Ovary (tissue), 9 donors: ENCODE measurements around the gene MAS1L. TPM values are rescaled to one million over a fixed set of nuclear protein-coding genes. Genes with fewer than 3 reads are reported as not detected.

Source experiments
- DNase-seq, 5 donors: peaks; one replicate each; pipeline ENCODE4 v3.0.0-alpha.2; 2019 to 2020
- H3K27ac ChIP-seq, 2 donors: fragments of 200-600 bp; one replicate each; pipeline versions ENCODE4 v1.5.1 to v1.8.0; 2019 to 2022
- H3K27me3 ChIP-seq: fragments of 200-600 bp; one replicate; pipeline ENCODE4 v1.8.0; 2022
- H3K36me3 ChIP-seq: fragments of 200-600 bp; sonication (generic); one replicate; pipeline ENCODE4 v1.5.1; 2019
- H3K4me1 ChIP-seq: one replicate; pipeline ENCODE4 v1.8.1; 2013; ENCODE audit warnings: mild to moderate bottlenecking, moderate library complexity; ENCODE audit not compliant: insufficient read depth
- H3K4me3 ChIP-seq: fragments of 200-600 bp; sonication (generic); one replicate; pipeline ENCODE4 v1.5.1; 2017
- H3K9me3 ChIP-seq, 2 donors: fragments of 200-600 bp in 1 of 2; sonication (generic) in 1 of 2; one replicate each; pipeline versions ENCODE4 v1.5.1 to v1.8.1; 2013 to 2019; ENCODE audit warnings: mild to moderate bottlenecking in 1 of 2, moderate library complexity in 1 of 2
- CTCF ChIP-seq, 3 donors: fragments of 450-650 bp in 2 of 3; fragments of 200-600 bp in 1 of 3; IDR thresholded peaks; one replicate each; pipeline versions ENCODE4 v1.5.1 to v1.8.0; 2016 to 2022; ENCODE audit warnings: antibody characterized with exemption in 3 of 3, mild to moderate bottlenecking in 1 of 3
- EP300 ChIP-seq: sonication (generic); formaldehyde crosslinking; IDR thresholded peaks from one replicate; pipeline ENCODE4 v1.6.1; 2017; ENCODE audit warnings: antibody characterized with exemption
- POLR2A ChIP-seq: fragments of 450-650 bp; IDR thresholded peaks from one replicate; pipeline ENCODE4 v1.6.1; 2017; ENCODE audit warnings: antibody characterized with exemption, mild to moderate bottlenecking, moderate library complexity
- WGBS, 3 donors: extraction: QIAGEN DNeasy Blood & Tissue Kit in 1 of 3; methylation state at CpG; one replicate each; pipeline versions ENCODE4 v1.1.5 to v1.1.7; 2013 to 2017; 5-methylcytosine and 5-hydroxymethylcytosine counted together
- intact Hi-C, 4 donors: fragments of 100-400 bp; cut with DNase I; formaldehyde crosslinking; loops; one replicate each; pipeline versions ENCODE4 v1.11.0 to v1.15.1; 2022 to 2023
- polyA plus RNA-seq, 2 donors: library from polyadenylated mRNA; stranded (reverse); fragments of 200-250 nt in 1 of 2; fragments of 350-450 nt in 1 of 2; fragmentation: Illumina TruSeq in 1 of 2; extraction: RNeasy Lipid Tissue Mini Kit (QIAGEN cat#74804) in 1 of 2; gene quantifications; one replicate each; pipeline ENCODE4 v1.2.3, GENCODE V29; 2013 to 2014
- total RNA-seq, 7 donors: library from RNA; depleted of rRNA in 2 of 7; stranded (reverse); fragments of >200 nt in 2 of 7; fragmentation: NEBNext Ultra II Directional in 3 of 7; extraction: Animal tissue kit (Norgen Biotek cat#: 25700) in 3 of 7; gene quantifications; one replicate each; pipeline versions ENCODE4 v1.1.0 to v1.2.4, GENCODE V29; 2016 to 2023
- donor health status: DM: no; HTN: no; CAD: no; lungs with moderate emphysema.
- donor health status: DM: no; HTN: no; CAD: no.
- donor health status: Bipolar disorder and iron deficiency.
- donor health status: DM: yes; HTN: yes; CAD: no.
- donor health status: DM: no; HTN: no; CAD: no.
- donor health status: DM: yes; HTN: yes; CAD: no.

Gene MAS1L
- total and polyA plus RNA-seq, 9 donors: 0.15 TPM; not detected in 8

GRCh38 chr6:29510202-29510601 lies 22.4 kb upstream of the MAS1L start:
- H3K4me3 ChIP-seq: no peak overlapping the region
- TF ChIP-seq POLR2A: no peak
- TF ChIP-seq EP300: no peak
- TF ChIP-seq CTCF (IDR thresholded peaks at IDR 0.05): no peak
- no peaks in the 10 kb centered on the region for H3K9me3 ChIP-seq
- no peaks in the 10 kb centered on the region for H3K4me1 ChIP-seq
- 18 to 21% (median 18%) methylated on average over 4 of the region's 4 CpGs for WGBS, 3 donors
- intact Hi-C loops: no loop called here
- no peak for DNase-seq
- H3K27me3 ChIP-seq: no peaks in the 10 kb centered on the region
- no peaks in the 10 kb centered on the region for H3K36me3 ChIP-seq
- H3K27ac ChIP-seq: no peak overlapping the region

- Histone ChIP-seq H3K27ac (no peak overlapping the region), H3K4me1 (no peaks in the 10 kb centered on the region), H3K27me3 (no peaks in the 10 kb centered on the region), H3K4me3 (no peak overlapping the region), H3K36me3 (no peaks in the 10 kb centered on the region), H3K9me3 (no peaks in the 10 kb centered on the region)
- no peak for TF ChIP-seq POLR2A
- TF ChIP-seq CTCF (IDR thresholded peaks at IDR 0.05): no peak
- no peak for TF ChIP-seq EP300
- no peak for DNase-seq
- intact Hi-C loops: no loop called here
- 72 to 73% (median 72%) methylated on average over 9 of the region's 9 CpGs for WGBS, 3 donors
Measured at GRCh38 chr6:29509711-29510110, 22.0 kb upstream of the MAS1L start.

GRCh38 chr6:29509239-29509638 lies 21.5 kb upstream of the MAS1L start:
- H3K36me3 ChIP-seq: no peaks in the 10 kb centered on the region
- H3K9me3 ChIP-seq: no peaks in the 10 kb centered on the region
- H3K27ac ChIP-seq: no peak overlapping the region
- intact Hi-C loops: no loop called here
- H3K4me1 ChIP-seq: no peaks in the 10 kb centered on the region
- WGBS, 3 donors: 71 to 74% (median 73%) methylated on average over 6 of the region's 6 CpGs
- H3K27me3 ChIP-seq: no peaks in the 10 kb centered on the region
- no peak for DNase-seq
- no peak for TF ChIP-seq POLR2A
- H3K4me3 ChIP-seq: no peak overlapping the region

GRCh38 chr6:29507319-29507718 lies 19.6 kb upstream of the MAS1L start:
- DNase-seq: no peak
- Histone ChIP-seq H3K9me3 (no peaks in the 10 kb centered on the region), H3K4me1 (no peaks in the 10 kb centered on the region), H3K36me3 (no peaks in the 10 kb centered on the region), H3K4me3 (no peak overlapping the region), H3K27ac (no peak overlapping the region), H3K27me3 (no peaks in the 10 kb centered on the region)
- intact Hi-C loops: no loop called here
- 74 to 79% (median 75%) methylated on average over 5 of the region's 5 CpGs for WGBS, 3 donors
- TF ChIP-seq CTCF (IDR thresholded peaks at IDR 0.05) (no peak), POLR2A (no peak)

GRCh38 chr6:29506446-29507067 lies 18.8 kb upstream of the MAS1L start:
- no peak for DNase-seq
- intact Hi-C loops: no loop called here

More at GRCh38 chr6:29506446-29507067, 18.8 kb upstream of the MAS1L start:
- Histone ChIP-seq H3K9me3 (no peaks in the 10 kb centered on the region), H3K27ac (no peak overlapping the region), H3K4me3 (no peak overlapping the region), H3K36me3 (no peaks in the 10 kb centered on the region), H3K27me3 (no peaks in the 10 kb centered on the region), H3K4me1 (no peaks in the 10 kb centered on the region)
- 68 to 77% (median 73%) methylated on average over 11 of the region's 11 CpGs for whole genome bisulfite sequencing, 3 donors
- TF ChIP-seq CTCF (IDR thresholded peaks at IDR 0.05) (no peak), POLR2A (no peak), EP300 (no peak)
